DMS114 treated with DMSO at 0.1 percent for 48 hours (cell line): ENCODE measurements around the gene APBB2.
"Not testable (repeated sequence)": the region's sequence is repeated elsewhere in the genome, so short reads cannot be mapped to it uniquely, and the experiment has no call there.

Experiments used
- DNase-seq: peaks from one replicate; lab custom pipeline; 2025; ENCODE audit not compliant: unreplicated experiment; lab: John Stamatoyannopoulos, UW

The APBB2 gene

GRCh38 chr4:41029098-41029497 is 185.2 kb downstream of the APBB2 start:
- DNase-seq, result no peak

- no peak for DNase-seq
Measured at GRCh38 chr4:41028392-41029076, 185.8 kb downstream of the APBB2 start.

GRCh38 chr4:41026971-41027370 is 187.4 kb downstream of the APBB2 start:
- no peak for DNase-seq

GRCh38 chr4:41025824-41026223 is 188.5 kb downstream of the APBB2 start:
- DNase-seq, result no peak

- DNase-seq, result no peak
Measured at GRCh38 chr4:41024556-41025491, 189.5 kb downstream of the APBB2 start.

GRCh38 chr4:41022116-41022515 is 192.2 kb downstream of the APBB2 start:
- no peak for DNase-seq

GRCh38 chr4:41015016-41015675 is 199.2 kb downstream of the APBB2 start:
- no peak for DNase-seq

- no peak for DNase-seq
Measured at GRCh38 chr4:41014158-41014557, 200.2 kb downstream of the APBB2 start.

GRCh38 chr4:41013746-41014145 is 200.6 kb downstream of the APBB2 start:
- no peak for DNase-seq

- no peak for DNase-seq
Measured at GRCh38 chr4:41012911-41013310, 201.4 kb downstream of the APBB2 start.

- no peak for DNase-seq
Measured at GRCh38 chr4:41012293-41012692, 202.0 kb downstream of the APBB2 start.

- DNase-seq, result no peak
Measured at GRCh38 chr4:41009411-41009810, 204.9 kb downstream of the APBB2 start.

- no peak for DNase-seq
Measured at GRCh38 chr4:41006141-41006540, 208.2 kb downstream of the APBB2 start.

- DNase-seq, result no peak
Measured at GRCh38 chr4:41002309-41002708, 212.0 kb downstream of the APBB2 start.

- no peak for DNase-seq
Measured at GRCh38 chr4:41000356-41000755, 214.0 kb downstream of the APBB2 start.

GRCh38 chr4:40998675-40999358 is 215.5 kb downstream of the APBB2 start:
- DNase-seq, result no peak

GRCh38 chr4:40995850-40996249 is 218.5 kb downstream of the APBB2 start:
- no peak for DNase-seq

GRCh38 chr4:40994321-40994720 is 220.0 kb downstream of the APBB2 start:
- DNase-seq, result not testable (repeated sequence)

GRCh38 chr4:40993296-40993693 is 221.0 kb downstream of the APBB2 start:
- not testable (repeated sequence) for DNase-seq

GRCh38 chr4:40992472-40993295 is 221.7 kb downstream of the APBB2 start:
- no peak for DNase-seq
